HCT116 (cell line): Measurements from ENCODE around the gene ROGDI.

ENCODE experiments used
- CTCF ChIP-seq, 3 experiments: fragments of 200-600 bp in 1 of 3; sonication (generic) in 1 of 3; IDR thresholded peaks in 2 of 3; conservative IDR thresholded peaks in 1 of 3; 2 replicates each; pipeline ENCODE4 v1.5.1; 2012 to 2017; ENCODE audit warnings: low read depth in 2 of 3, low read length in 2 of 3, antibody characterized with exemption in 1 of 3, borderline replicate concordance in 1 of 3, control low read depth in 1 of 3, mild to moderate bottlenecking in 1 of 3, mixed read lengths in 1 of 3, mixed run types in 1 of 3, moderate library complexity in 1 of 3; ENCODE audit not compliant: insufficient read depth in 1 of 3
- EZH2phosphoT487 ChIP-seq: fragments of 200-600 bp; IDR thresholded peaks from 2 replicates; pipeline ENCODE4 v1.6.1; 2018; ENCODE audit warnings: antibody characterized with exemption, borderline replicate concordance
- FOSL1 ChIP-seq: IDR thresholded peaks from 2 replicates; pipeline ENCODE4 v1.6.1; 2012; ENCODE audit warnings: low read depth
- MAX ChIP-seq: IDR thresholded peaks from 2 replicates; pipeline ENCODE4 v1.6.1; 2012
- POLR2A ChIP-seq: IDR thresholded peaks from 2 replicates; pipeline ENCODE4 v1.7.0; 2011; ENCODE audit warnings: borderline replicate concordance; ENCODE audit not compliant: insufficient read depth, insufficient read length; ENCODE audit errors: extremely low read depth
- SIN3A ChIP-seq: IDR thresholded peaks from 2 replicates; pipeline ENCODE4 v1.6.1; 2012; ENCODE audit warnings: low read depth

- TF ChIP-seq CTCF (IDR thresholded peaks at IDR 0.05 in 2 of 3, conservative IDR thresholded peaks at IDR 0.05 in 1 of 3; ENCODE audit: borderline replicate concordance in 1 of 3, insufficient read depth in 1 of 3, low read depth in 2 of 3, low read length in 2 of 3) (no peak), EZH2phosphoT487 (no peak), FOSL1 (no peak), POLR2A (no peak), MAX (no peak), SIN3A (no peak)
Observed at GRCh38 chr16:4805231-4805630, 2.8 kb upstream of the ROGDI start.
